ENCODE measurements around the gene IL2RG. TPM values are rescaled to one million over a fixed set of nuclear protein-coding genes. Genes with fewer than 3 reads are reported as not detected.

Gene IL2RG
- total and polyA plus RNA-seq, 10 of the 15 experiments (the other 5 are each of a cell fraction or from before 2014, with no cell fraction given) = 63.9 to 686 (median 183) TPM

GRCh38 chrX:71154641-71155040 lies 43.3 kb upstream of the IL2RG start (continued):
- no peak for TF ChIP-seq BCL3 (IDR thresholded peaks at IDR 0.05; ENCODE audit: borderline replicate concordance, insufficient read depth, low read depth, low read length, poor library complexity, severe bottlenecking)
- TF ChIP-seq ZNF24 (IDR thresholded peaks at IDR 0.05) = no peak

- no peaks in the 10 kb centered on the region for H3K9me3 ChIP-seq (replicated peaks; ENCODE audit: control insufficient read depth, insufficient read depth, low read length)
- in situ Hi-C loops (cut with MboI) = no loop called here
- H3K79me2 ChIP-seq (ENCODE audit: control insufficient read depth, insufficient read depth, low read length) = no peaks in the 10 kb centered on the region
- no peaks in the 10 kb centered on the region for H3K27me3 ChIP-seq (replicated peaks in 1 of 2; ENCODE audit: control insufficient read depth in 2 of 2, insufficient read depth in 2 of 2, low read length in 1 of 2)
- WGBS (ENCODE audit: insufficient coverage, insufficient replicate concordance, low lambda C conversion rate, missing lambda C conversion rate) = 77% methylated on average over 7 of the region's 7 CpGs
- no peaks in the 10 kb centered on the region for H3K36me3 ChIP-seq (ENCODE audit: control insufficient read depth in 2 of 2, insufficient read depth in 2 of 2, low read length in 1 of 2)
- no peaks in the 10 kb centered on the region for H4K20me1 ChIP-seq (ENCODE audit: control insufficient read depth, insufficient read depth)
- ChIA-PET RAD21 (ENCODE audit: unreplicated experiment) (no interaction called here), POLR2A (no interaction called here), SMC1A (ENCODE audit: uncharacterized antibody, unreplicated experiment) (no interaction called here), CTCF (no interaction called here)
- FAIRE-seq (no peak), ATAC-seq (no peak), DNase-seq (ENCODE audit: low read depth, low spot score) (no peak)
- no TSS peak for BruUV-seq (replicated peaks)
- H3K27ac ChIP-seq (ENCODE audit: control insufficient read depth, insufficient read depth) = no peak overlapping the region
- H3K9ac ChIP-seq (ENCODE audit: control insufficient read depth, insufficient read depth, low read length) = no peak overlapping the region
- intact Hi-C loops (cut with micrococcal nuclease; ENCODE audit: unreplicated experiment) = no loop called here
- H3K4me3 ChIP-seq = no peak overlapping the region
- TF ChIP-seq CHD1 (IDR thresholded peaks at IDR 0.05; ENCODE audit: low read depth, low read length) (no peak), GABPA (IDR thresholded peaks at IDR 0.05; ENCODE audit: low read depth) (no peak)
- H2AFZ ChIP-seq (ENCODE audit: control insufficient read depth, low read depth, low read length) = no peak overlapping the region
- H3K4me2 ChIP-seq (ENCODE audit: control insufficient read depth, insufficient read depth) = no peak overlapping the region
- no peaks in the 10 kb centered on the region for H3K4me1 ChIP-seq (ENCODE audit: control insufficient read depth, insufficient read depth, low read length)
Observed at GRCh38 chrX:71154196-71154595, 42.8 kb upstream of the IL2RG start.

- Histone ChIP-seq H3K4me1 (ENCODE audit: control insufficient read depth, insufficient read depth, low read length) (no peaks in the 10 kb centered on the region; the same call in 1 of the 2 replicates), H3K27ac (ENCODE audit: control insufficient read depth, insufficient read depth) (no peak overlapping the region), H3K9ac (ENCODE audit: control insufficient read depth, insufficient read depth, low read length) (no peak overlapping the region), H2AFZ (ENCODE audit: control insufficient read depth, low read depth, low read length) (no peak overlapping the region), H3K36me3 (ENCODE audit: control insufficient read depth in 2 of 2, insufficient read depth in 2 of 2, low read length in 1 of 2) (no peaks in the 10 kb centered on the region), H3K27me3 (replicated peaks in 1 of 2; ENCODE audit: control insufficient read depth in 2 of 2, insufficient read depth in 2 of 2, low read length in 1 of 2) (no peaks in the 10 kb centered on the region), H3K4me2 (ENCODE audit: control insufficient read depth, insufficient read depth) (no peak overlapping the region), H3K79me2 (ENCODE audit: control insufficient read depth, insufficient read depth, low read length) (no peaks in the 10 kb centered on the region), H3K9me3 (replicated peaks; ENCODE audit: control insufficient read depth, insufficient read depth, low read length) (no peaks in the 10 kb centered on the region), H3K4me3 (no peak overlapping the region), H4K20me1 (ENCODE audit: control insufficient read depth, insufficient read depth) (no peaks in the 10 kb centered on the region)
- ChIA-PET RAD21 (ENCODE audit: unreplicated experiment) (no interaction called here), CTCF (no interaction called here), SMC1A (ENCODE audit: uncharacterized antibody, unreplicated experiment) (no interaction called here), POLR2A (no interaction called here)
- FAIRE-seq = no peak
- intact Hi-C loops (cut with micrococcal nuclease; ENCODE audit: unreplicated experiment) = no loop called here
- in situ Hi-C loops (cut with MboI) = no loop called here
- DNase-seq (ENCODE audit: low read depth, low spot score) = no peak
- BruUV-seq (replicated peaks) = no TSS peak
- 80% methylated on average over 7 of the region's 7 CpGs for WGBS (ENCODE audit: insufficient coverage, insufficient replicate concordance, low lambda C conversion rate, missing lambda C conversion rate)
- TF ChIP-seq NFXL1 (IDR thresholded peaks at IDR 0.05; ENCODE audit: borderline replicate concordance) = no peak
- no peak for TF ChIP-seq ATF2 (IDR thresholded peaks at IDR 0.05; ENCODE audit: low read length)
- TF ChIP-seq ZNF622 (IDR thresholded peaks at IDR 0.05) = no peak
- no peak for TF ChIP-seq CREM (IDR thresholded peaks at IDR 0.05; ENCODE audit: low read depth)
- TF ChIP-seq ZNF274 (IDR thresholded peaks at IDR 0.05; ENCODE audit: insufficient read depth, insufficient read length) = no peak
- TF ChIP-seq ELK1 (IDR thresholded peaks at IDR 0.05; ENCODE audit: low read depth, low read length) = no peak
- no peak for TF ChIP-seq SIN3A (IDR thresholded peaks at IDR 0.05; ENCODE audit: low read depth, low read length)
- TF ChIP-seq SUZ12 (IDR thresholded peaks at IDR 0.05; ENCODE audit: unreplicated experiment) = no peak
- no peak for TF ChIP-seq POLR2AphosphoS2 (IDR thresholded peaks at IDR 0.05; ENCODE audit: low read depth, low read length)
- no peak for ATAC-seq
Observed at GRCh38 chrX:71151366-71151765, 40.0 kb upstream of the IL2RG start.

All from GM12878 (cell line).